ENCODE results near the gene CHST8. TPM values are rescaled to one million over a fixed set of nuclear protein-coding genes. Genes with fewer than 3 reads are reported as not detected.

CHST8 gene
- total RNA-seq, 1 donor from 2014 or later = not detected

GRCh38 chr19:33630880-33631608 is 9.3 kb downstream of the CHST8 start:
- H3K4me3 ChIP-seq (ENCODE audit: insufficient read depth, low read depth, low read length) = no peak overlapping the region
- no peaks in the 10 kb centered on the region for H3K4me1 ChIP-seq (ENCODE audit: insufficient read depth, low read length)
- H3K27me3 ChIP-seq (ENCODE audit: insufficient read depth, low read length) = peaks cover 3% of the 10 kb centered on the region
- TF ChIP-seq EZH2 (IDR thresholded peaks at IDR 0.05; ENCODE audit: insufficient read depth, low read length) = no peak
- TF ChIP-seq, protein P1, sequence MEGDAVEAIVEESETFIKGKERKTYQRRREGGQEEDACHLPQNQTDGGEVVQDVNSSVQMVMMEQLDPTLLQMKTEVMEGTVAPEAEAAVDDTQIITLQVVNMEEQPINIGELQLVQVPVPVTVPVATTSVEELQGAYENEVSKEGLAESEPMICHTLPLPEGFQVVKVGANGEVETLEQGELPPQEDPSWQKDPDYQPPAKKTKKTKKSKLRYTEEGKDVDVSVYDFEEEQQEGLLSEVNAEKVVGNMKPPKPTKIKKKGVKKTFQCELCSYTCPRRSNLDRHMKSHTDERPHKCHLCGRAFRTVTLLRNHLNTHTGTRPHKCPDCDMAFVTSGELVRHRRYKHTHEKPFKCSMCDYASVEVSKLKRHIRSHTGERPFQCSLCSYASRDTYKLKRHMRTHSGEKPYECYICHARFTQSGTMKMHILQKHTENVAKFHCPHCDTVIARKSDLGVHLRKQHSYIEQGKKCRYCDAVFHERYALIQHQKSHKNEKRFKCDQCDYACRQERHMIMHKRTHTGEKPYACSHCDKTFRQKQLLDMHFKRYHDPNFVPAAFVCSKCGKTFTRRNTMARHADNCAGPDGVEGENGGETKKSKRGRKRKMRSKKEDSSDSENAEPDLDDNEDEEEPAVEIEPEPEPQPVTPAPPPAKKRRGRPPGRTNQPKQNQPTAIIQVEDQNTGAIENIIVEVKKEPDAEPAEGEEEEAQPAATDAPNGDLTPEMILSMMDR (IDR thresholded peaks at IDR 0.05; ENCODE audit: insufficient read depth, low read depth, low read length) = no peak
- no peak overlapping the region for H2AFZ ChIP-seq (ENCODE audit: low read depth, low read length)
- H3K4me1 Mint-ChIP-seq (ENCODE audit: low read depth, unreplicated experiment) = peaks cover 1% of the 10 kb centered on the region
- H3K9me3 Mint-ChIP-seq (ENCODE audit: unreplicated experiment) = peaks cover 6% of the 10 kb centered on the region
- DNase-seq (ENCODE audit: low read depth) (no peak), FAIRE-seq (no peak)
- no peak overlapping the region for H3K4me3 Mint-ChIP-seq (ENCODE audit: unreplicated experiment)
- H3K36me3 ChIP-seq (ENCODE audit: insufficient read depth, low read length) = no peaks in the 10 kb centered on the region
- no peaks in the 10 kb centered on the region for H3K9me3 ChIP-seq (ENCODE audit: insufficient read depth, low read depth, low read length)
- H3K27ac ChIP-seq (ENCODE audit: low read depth, low read length) = no peak overlapping the region
- H3K36me3 Mint-ChIP-seq (ENCODE audit: low read depth, unreplicated experiment) = no peaks in the 10 kb centered on the region
- no peak overlapping the region for H3K4me2 ChIP-seq (ENCODE audit: low read length)
- no peaks in the 10 kb centered on the region for H4K20me1 ChIP-seq (ENCODE audit: insufficient read depth, low read length)
- H3K27ac Mint-ChIP-seq (ENCODE audit: unreplicated experiment) = peak overlapping the region; percentile 13
- H3K79me2 ChIP-seq (ENCODE audit: insufficient read depth, low read length) = no peaks in the 10 kb centered on the region
- peaks cover 56% of the 10 kb centered on the region for H3K27me3 Mint-ChIP-seq (ENCODE audit: low read depth, unreplicated experiment)
- H3K9ac ChIP-seq (ENCODE audit: low read length) = no peak overlapping the region

GRCh38 chr19:33631609-33631973 is 9.8 kb downstream of the CHST8 start:
- no peak overlapping the region for H3K4me3 ChIP-seq (ENCODE audit: insufficient read depth, low read depth, low read length)
- FAIRE-seq (no peak), DNase-seq (ENCODE audit: low read depth) (no peak)
- no peak for TF ChIP-seq EZH2 (IDR thresholded peaks at IDR 0.05; ENCODE audit: insufficient read depth, low read length)
- TF ChIP-seq, protein P1 (IDR thresholded peaks at IDR 0.05; ENCODE audit: insufficient read depth, low read depth, low read length) = no peak
- Mint-ChIP-seq H3K4me1 (ENCODE audit: low read depth, unreplicated experiment) (peaks cover 1% of the 10 kb centered on the region), H3K4me3 (ENCODE audit: unreplicated experiment) (no peak overlapping the region), H3K9me3 (ENCODE audit: unreplicated experiment) (peaks cover 8% of the 10 kb centered on the region), H3K36me3 (ENCODE audit: low read depth, unreplicated experiment) (no peaks in the 10 kb centered on the region), H3K27me3 (ENCODE audit: low read depth, unreplicated experiment) (peaks cover 55% of the 10 kb centered on the region), H3K27ac (ENCODE audit: unreplicated experiment) (no peak overlapping the region)
- no peaks in the 10 kb centered on the region for H3K36me3 ChIP-seq (ENCODE audit: insufficient read depth, low read length)
- H3K27me3 ChIP-seq (ENCODE audit: insufficient read depth, low read length) = no peaks in the 10 kb centered on the region
- no peak overlapping the region for H2AFZ ChIP-seq (ENCODE audit: low read depth, low read length)
- H3K9me3 ChIP-seq (ENCODE audit: insufficient read depth, low read depth, low read length) = no peaks in the 10 kb centered on the region
- H4K20me1 ChIP-seq (ENCODE audit: insufficient read depth, low read length) = no peaks in the 10 kb centered on the region
- no peak overlapping the region for H3K27ac ChIP-seq (ENCODE audit: low read depth, low read length)
- H3K4me1 ChIP-seq (ENCODE audit: insufficient read depth, low read length) = no peaks in the 10 kb centered on the region
- no peak overlapping the region for H3K9ac ChIP-seq (ENCODE audit: low read length)
- no peak overlapping the region for H3K4me2 ChIP-seq (ENCODE audit: low read length)
- H3K79me2 ChIP-seq (ENCODE audit: insufficient read depth, low read length) = no peaks in the 10 kb centered on the region
